ENCODE results near the gene SPP1.
"Not testable (repeated sequence)": the region's sequence is repeated elsewhere in the genome, so short reads cannot be mapped to it uniquely, and the experiment has no call there.

SPP1 gene

DNA sequence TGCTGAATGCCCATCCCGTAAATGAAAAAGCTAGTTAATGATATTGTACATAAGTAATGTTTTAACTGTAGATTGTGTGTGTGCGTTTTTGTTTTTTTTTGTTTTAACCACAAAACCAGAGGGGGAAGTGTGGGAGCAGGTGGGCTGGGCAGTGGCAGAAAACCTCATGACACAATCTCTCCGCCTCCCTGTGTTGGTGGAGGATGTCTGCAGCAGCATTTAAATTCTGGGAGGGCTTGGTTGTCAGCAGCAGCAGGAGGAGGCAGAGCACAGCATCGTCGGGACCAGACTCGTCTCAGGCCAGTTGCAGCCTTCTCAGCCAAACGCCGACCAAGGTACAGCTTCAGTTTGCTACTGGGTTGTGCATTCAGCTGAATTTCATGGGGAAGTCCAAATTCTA is at the start of gene SPP1:
Gene SPP1 (plus strand): TSS at position 249 of the 400 bp plus-strand sequence. CDS start 1,182 bp downstream, outside the sequence.
- DNase-seq: no peak

DNA sequence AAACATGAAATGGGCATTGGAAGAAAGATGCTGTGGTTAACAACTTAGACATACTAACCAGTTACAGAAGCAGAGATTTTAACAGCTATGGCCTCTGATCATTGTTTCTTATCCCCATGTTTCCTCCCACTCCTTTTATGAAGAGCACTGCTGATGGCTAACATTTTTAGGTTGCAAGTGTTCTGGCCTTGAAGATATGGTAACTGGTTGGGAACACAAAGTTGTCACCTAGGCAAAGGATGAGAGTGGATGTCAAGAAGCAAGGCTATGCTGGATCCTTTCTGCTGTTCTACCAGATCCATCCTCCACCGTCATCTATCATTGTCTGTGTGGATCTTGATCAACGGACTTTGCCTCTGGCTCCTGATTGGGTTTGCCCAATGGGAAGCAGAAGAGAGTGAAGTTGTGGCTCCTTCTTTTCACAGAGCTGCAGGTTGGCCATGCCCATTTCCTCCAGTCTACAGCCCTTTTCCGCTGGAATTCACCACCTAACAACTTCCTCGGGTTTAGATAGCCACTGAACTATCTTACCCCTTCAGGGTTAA is 48.9 kb upstream of the SPP1 start:
- DNase-seq: no peak

DNA sequence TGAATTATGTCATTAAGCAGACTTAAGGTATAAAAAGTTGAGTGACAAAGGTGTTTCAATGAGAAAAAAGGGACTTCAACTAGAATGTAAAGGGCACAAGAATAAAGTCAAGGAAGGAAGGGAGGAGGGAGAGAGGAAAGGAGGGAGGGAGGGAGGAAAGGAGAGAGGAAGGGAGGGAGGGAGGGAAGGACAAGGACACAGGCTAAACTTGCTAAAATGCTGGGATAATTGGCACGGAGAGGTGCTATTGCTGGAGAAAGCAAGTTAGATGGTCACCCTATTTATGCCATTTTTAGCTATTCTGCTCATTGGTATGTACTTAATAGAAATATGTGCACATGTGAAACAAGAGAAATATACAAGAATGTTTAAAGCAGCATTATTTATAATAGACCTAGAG is 44.9 kb upstream of the SPP1 start:
- no peak for DNase-seq

DNA sequence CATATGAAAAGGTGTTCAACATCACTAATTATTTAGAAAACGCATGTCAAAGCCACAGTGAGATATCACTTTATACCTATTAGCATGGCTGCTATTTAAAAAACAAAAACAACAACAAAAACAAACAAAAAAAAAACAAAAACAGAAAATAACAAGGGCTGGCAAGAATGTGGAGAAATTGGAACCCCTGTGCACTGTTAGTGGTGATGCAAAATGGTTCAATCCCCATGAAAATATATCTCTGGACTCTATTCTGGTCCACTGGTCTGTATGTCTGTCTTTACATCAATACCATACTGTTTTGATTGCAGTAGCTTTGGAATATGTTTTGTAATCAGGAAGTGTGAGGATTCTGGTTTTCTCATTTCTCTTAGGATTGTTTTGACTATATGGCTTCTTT is 43.6 kb upstream of the SPP1 start:
- no peak for DNase-seq

DNA sequence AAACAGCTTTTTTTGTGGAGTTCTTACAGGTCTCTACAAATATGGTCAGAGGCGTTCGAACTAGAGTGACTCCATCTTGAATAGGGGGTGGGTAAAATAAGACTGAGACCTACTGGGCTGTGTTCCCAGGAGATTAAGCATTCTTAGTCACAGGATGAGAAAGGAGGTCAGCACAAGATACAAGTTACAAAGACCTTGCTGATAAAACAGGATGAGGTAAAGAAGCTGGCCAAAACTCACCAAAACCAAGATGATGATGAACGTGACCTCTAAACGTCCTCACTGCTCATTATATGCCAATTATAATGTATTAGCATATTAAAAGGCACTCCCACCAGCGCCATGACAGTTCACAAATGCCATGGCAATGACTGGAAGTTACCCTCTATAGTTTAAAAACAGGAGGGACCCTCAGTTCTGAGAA is 42.8 kb upstream of the SPP1 start:
- no peak for DNase-seq

DNA sequence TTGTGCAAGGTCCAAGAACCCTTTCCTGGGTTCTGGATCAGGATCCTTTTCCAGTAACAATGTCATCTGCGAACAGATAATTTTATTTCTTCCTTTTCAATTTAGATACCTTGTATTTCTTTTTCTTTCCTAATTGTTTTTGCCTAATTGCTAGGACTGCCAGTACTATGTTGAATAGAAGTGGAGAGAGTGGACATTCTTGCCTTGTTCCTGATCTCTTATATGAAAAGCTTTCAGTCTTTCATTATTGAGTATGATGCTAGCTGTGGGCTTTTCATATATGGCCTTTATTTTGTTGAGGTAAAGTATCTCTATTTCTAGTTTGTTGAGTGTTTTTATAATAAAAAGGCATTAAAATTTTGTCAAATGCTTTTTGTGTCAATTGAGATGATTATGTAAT is 42.2 kb upstream of the SPP1 start:
- DNase-seq: no peak

DNA sequence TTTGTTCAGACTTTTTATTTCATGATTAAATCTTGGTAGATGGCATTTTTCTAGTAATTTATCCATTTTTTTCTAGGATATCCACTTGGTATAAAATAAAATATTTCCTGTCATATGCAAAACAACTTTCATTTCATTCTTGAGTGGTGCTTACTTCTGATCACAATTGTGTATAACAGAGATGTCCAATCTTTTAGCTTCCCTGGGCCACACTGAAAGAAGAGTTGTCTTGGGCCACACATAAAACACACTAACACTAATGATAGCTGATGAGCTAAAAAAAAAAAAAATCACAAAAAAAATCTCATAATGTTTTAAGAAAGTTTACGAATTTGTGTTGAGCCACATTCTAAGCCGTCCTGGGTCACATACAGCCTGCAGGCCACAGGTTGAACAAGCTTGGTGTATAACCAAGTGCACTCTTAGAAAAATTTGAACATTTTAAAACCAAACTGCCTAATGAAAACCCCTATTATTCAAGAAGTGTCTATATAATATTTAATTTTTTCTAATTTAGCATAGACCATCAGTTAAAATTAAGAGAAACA is 41.3 kb upstream of the SPP1 start:
- DNase-seq: no peak

DNA sequence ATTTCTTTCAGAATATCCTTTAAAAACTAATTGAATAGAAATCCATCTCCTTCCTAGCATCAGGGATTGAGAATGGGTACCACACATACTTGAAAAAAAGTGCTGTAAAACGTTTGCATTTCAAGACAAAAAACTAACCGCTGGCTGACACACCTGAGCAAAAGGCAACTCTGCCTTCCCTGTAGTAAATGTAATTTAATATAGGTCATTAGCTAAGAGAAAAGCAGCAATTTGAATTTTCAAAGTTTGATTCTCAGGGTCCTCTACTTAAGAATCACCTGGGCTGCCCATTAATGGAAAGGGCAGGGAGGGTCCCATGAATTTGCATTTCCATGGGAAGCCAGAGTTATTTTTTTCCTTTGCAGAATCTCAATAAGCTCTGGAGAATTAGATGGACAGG is 40.5 kb upstream of the SPP1 start:
- no peak for DNase-seq

DNA sequence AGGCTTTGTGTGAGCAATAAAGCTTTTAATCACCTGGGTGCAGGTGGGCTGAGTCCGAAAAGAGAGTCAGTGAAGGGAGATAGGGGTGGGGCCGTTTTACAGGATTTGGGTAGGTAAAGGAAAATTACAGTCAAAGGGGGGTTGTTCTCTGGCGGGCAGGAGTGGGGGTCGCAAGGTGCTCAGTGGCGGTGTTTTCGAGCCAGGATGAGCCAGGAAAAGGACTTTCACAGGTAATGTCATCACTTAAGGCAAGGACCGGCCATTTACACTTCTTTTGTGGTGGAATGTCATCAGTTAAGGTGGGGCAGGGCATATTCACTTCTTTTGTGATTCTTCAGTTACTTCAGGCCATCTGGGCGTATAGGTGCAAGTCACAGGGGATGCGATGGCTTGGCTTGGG is 39.6 kb upstream of the SPP1 start:
- DNase-seq: not testable (repeated sequence)

DNA sequence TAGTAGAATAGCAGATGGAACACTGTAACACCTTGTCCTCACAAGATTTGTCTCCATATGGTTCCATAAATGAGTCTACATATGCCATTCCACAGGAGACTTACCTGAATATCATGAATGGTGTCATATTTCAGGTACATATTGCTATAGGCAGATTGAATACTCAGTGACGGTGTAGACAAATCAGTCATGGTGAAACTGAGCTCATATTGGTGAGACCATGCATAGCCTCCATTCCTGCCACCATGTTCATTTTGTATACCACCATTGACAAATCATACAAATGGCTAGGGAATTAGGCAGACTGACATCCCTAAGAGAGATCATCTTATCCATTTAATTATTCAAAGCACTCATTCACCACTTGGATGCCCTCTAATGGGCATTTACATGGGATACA is 38.0 kb upstream of the SPP1 start:
- DNase-seq: no peak

DNA sequence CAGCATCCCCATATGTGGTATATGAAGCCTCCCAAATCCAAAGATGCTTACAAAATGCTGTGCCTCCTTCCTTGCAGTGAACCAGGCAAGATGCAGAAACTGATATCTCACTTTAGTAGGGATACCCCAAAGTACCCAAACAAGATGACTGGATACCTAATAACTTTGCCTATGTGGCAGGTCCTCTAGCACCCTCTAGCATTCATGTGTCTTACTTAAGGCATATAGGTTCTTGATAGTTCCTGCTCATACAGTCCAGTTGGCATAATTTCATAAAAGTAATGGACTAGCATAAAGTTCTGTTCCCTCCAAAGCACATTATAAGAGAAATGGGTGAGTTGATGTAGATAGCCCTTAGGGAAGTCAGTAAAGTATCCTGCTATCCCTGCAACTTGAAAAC is 36.8 kb upstream of the SPP1 start:
- DNase-seq: no peak

DNA sequence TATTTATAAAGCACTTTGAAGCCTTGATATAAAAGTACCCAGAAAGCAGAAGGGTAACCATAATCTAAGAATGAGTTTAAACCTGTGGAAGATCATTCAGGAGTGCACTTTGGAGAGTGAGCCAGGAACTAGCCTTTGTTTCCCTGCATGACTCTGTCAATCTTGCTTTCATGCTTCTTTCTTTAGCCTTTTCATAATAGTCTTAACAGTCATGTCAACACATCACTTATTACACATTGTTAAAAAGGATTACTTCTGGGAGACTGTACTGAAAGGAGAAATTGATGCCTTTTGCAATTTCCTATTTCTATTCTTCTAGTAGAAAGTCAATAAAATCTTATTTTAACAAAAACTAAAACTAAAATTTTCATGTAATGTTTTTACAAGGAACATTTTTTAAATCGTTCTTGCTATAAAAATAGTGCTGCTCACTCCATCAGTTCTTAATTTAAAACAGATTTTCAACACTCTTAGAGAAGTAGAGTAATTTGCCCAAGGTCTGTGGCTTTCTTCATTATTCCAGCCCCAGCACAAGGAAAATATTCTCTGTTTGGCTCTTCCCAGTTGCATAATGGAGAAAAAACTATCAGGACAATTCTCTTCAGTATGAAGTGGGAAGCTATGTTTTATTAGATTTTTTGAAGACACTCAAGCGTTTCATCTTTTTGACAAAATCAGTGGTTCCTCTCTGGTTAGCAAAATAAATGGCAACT is 35.4 kb upstream of the SPP1 start:
- DNase-seq: no peak

DNA sequence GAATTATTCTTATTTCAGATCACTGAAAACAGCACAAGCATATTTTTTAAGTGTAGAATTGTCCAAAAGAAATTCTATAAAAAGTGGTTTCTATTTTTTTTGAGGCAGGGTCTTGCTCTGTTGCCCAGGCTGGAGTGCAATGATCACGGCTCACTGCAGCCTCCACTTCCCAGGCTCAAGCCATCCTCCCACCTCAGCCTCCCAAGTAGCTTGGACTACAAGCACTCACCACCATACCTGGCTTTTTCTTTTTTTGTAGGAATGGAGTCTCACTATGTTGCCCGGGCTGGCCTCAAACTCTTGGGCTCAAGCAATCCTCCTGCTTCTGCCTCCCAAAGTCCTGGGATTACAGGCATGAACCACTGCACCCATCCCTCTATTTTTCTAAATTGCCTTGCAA is 34.7 kb upstream of the SPP1 start:
- not testable (repeated sequence) for DNase-seq

DNA sequence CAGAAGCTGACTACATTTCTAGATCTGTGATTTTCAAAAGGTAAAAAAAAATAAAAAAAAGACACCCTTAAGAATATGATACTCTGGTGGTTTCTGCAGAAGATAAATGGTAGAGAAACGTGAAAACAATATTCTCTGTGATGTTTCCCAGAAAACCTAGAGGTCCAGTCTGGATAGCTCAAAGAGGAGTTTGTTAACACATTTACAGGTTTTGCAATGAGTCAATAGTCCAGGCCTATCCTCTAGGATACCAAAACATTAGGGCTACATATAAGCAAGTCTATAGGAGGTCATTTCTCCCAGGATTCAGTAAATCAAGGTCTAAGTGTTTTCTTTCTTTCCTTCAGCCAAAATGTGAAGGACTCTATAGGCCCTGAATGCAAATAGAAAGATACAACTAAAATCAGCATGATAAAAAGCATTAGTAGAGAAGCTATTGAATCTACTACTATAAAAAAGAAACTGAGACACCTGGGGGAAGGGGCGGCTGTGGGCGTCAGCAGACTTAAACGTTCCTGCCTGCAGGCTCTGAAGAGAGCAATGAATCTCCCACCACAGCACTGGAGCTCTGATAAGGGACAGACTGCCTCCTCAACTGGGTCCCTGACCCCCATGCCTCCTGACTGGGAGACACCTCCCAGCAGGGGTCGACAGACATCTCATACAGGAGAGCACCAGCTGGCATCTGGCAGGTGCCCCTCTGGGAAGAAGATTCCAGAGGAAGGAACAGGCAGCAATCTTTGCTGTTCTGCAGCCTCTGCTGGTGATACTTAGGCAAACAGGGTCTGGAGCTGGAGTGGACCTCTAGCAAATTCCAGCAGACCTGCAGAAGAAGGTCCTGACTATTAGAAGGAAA is 33.7 kb upstream of the SPP1 start:
- no peak for DNase-seq

DNA sequence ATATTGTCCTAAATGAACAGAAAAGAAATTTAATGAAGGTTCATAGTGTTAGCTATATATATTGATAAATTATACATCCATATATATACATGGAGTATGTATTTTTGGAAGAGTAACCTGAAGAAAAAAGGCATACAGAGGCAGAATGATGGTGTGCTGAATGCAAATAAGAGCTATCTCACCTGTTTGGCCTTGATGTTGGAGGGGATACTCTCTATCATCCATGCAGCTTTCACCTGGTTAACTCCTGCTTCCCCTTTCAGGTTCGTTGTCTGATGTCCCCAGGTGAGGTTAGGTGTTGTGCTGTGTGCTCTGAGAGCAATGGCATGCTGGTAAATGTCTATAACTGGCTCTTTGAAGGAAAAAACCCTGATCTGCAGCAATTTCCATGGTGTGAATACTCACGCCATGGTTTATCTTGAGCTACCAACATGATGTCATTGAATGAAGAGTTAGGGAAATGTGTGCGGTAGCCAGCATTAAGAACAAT is 31.8 kb upstream of the SPP1 start:
- DNase-seq: no peak

DNA sequence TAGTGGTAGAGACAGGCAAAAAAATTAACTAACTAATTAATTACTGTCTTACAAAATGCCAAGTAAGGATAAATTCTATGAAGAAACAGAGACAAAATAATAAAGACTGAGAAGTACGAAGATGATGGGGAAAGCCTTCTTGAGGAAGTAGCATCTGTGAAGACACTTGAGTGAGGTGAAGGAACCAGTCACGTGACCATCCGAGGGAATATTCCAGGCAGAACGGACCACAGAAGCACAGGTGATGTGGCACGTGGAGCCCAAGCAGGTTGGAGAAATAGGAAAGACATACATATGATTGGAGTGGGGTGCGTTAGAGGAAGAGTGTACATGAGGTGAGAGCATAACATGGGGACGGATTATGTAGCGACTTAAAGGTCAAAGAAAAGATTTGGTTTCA is 30.5 kb upstream of the SPP1 start:
- DNase-seq: no peak

DNA sequence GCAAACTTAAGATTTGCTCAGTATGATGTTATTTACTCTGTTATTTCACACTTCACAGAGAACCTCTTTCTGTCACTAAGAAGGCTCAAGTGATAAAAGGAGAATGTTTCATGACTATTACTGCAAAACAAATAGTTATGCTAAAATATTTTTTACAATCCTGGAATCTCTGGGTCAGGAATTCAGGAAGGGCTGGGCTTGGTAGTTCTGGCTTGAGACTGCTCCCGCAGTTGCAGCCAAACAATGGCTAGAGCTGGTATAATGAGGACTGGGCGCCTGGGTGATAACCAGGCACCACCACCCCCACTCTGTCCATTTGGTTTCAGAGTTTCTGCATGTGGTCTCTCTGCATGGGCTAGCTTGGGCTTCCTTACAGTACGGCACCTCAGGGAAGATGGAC is 28.7 kb upstream of the SPP1 start:
- DNase-seq: no peak

DNA sequence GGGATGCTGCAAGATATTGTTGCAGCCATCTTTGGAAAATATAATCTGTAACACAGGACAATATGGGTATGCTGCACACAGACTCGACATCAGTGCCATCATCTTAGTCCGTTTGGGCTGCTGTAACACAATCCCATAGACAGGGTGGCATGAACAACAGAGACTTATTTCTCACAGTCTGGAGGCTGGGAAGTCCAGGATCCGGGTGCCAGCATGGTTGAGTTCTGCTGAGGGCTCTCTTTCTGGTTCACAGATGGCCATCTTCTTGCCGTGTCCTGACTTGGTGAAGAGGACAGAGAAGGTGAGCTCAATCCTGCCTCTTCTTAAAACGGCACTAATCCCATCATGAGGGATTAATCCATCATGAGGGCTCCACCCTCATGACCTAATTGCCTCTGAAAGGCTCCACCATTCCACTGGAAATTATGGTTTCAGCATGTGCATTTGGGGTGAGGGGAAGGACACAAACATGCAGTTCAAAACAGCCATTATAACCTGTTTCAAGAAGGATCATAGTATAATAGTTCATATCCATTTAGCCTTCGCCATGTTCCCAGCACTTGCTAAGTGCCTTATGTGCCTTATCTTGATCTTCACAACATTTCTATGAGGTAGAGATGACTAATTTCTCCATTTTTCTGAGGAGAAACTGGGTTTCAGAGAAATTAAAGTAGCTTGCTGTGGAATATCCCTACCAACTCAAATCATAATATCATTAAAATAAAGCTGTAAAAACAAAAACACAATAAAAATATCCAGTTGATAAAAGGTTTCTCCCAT is 27.9 kb upstream of the SPP1 start:
- DNase-seq: no peak

DNA sequence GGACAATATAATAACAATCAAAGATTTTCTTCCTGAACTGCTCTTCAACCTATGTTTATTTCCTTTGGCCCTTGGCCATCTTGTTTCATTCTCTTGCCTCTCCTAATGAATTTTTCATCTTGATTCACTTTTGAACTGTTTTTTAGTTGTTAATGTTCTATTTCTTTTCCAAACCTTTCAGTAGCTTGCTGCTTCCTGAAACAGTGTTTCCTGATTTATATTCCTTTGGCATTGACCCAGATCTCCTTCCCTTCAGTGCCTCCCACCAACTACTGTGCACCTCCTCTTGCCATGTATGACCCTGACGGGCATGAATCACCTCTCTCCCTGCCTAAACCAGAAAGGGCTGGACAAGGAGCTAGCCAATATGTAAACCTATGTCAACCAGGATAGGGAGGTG is 25.6 kb upstream of the SPP1 start:
- DNase-seq: peak; percentile 24

DNA sequence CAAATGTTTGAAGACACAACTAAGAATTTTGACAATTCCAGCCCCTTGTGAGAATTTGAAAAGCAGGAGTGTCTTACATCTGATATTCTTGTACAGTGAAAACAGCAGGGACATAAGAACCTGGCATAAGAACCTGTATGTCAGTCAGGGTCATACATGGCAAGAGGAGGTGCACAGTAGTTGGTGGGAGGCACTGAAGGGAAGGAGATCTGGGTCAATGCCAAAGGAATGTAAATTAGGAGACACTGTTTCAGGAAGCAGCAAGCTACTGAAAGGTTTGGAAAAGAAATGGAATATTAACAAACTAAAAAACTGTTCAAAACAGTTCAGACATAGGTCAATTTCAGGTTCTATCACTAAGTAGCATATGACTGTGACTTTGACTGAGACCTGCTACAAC is 25.0 kb upstream of the SPP1 start:
- no peak for DNase-seq

DNA sequence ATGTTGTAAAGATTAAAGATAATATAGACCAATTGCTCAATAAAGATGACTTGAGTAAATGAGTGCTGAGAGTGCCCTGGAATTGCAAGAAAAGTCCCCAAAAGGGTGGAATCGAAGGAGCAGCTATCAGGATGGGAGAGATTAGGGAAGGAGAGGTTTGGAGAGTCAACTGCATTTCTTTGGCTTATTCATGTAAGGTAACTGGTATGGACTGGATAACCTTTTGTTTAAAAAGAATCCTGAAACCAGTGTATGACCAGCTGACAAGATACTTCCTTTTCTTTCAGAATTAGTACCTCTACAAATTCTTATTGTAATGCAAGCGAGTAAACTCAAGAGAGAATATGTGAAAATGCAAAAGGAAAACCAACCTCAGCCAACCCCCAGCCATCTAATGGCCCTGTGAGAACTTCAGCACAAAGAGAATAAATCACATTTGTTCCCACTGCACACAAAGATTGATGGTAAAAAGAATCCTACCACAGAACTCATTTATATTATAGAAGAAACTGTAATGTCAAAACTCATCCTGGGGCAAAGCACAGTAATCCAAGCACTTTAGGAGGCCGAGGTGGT is 24.5 kb upstream of the SPP1 start:
- DNase-seq: no peak

DNA sequence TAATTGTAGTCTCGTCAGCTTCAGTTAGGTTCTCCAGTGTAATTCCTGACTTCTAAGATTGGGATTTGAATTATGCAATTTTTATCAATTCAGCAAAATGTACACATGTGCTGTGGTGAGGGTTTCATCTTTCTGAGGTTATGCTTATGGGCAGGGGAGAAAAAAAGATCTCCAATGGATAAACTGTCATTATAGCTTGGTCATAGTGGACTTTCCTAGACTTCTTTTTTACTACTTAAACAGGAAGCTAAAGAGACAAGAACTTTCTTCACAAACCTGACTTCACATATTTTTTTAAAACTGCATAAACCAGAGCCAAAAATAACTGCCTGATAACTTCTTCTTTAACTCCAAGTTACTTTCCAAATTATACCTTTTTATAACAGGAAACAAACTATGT is 21.7 kb upstream of the SPP1 start:
- no peak for DNase-seq

DNA sequence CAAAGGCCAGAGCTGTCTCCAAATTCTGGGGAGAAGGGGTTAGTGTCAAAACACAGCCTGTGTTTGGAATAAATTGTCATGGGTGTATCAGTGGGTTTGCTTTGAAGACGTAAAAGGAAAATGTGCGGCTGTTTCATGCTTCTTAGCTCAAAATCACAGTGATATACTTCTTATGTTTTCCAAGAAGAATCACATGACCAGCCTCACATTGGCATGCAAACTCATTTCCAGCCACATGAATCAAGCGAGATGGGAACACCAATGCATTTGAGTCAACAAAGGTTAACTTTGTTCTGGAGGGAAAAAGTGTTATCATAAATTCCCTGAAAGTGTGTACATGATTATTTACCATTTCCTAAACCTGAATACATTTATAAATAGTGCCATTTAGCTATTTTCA is 19.0 kb upstream of the SPP1 start:
- DNase-seq: no peak
